HS-27A (cell line): ENCODE measurements around the gene SULT2A1.
"Not testable (repeated sequence)": the region's sequence is repeated elsewhere in the genome, so short reads cannot be mapped to it uniquely, and the experiment has no call there.

Experiments
- DNase-seq: peaks from one replicate; pipeline ENCODE4 v3.0.0-alpha.2; 2012; ENCODE audit warnings: low read depth, missing footprints

SULT2A1 gene, protein sequence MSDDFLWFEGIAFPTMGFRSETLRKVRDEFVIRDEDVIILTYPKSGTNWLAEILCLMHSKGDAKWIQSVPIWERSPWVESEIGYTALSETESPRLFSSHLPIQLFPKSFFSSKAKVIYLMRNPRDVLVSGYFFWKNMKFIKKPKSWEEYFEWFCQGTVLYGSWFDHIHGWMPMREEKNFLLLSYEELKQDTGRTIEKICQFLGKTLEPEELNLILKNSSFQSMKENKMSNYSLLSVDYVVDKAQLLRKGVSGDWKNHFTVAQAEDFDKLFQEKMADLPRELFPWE

GRCh38 chr19:47886010-47886559, at the start of gene SULT2A1:
Gene SULT2A1, minus strand, starts transcription at chr19:47886315. Its CDS starts 58 bp downstream, at chr19:47886257.
- no peak for DNase-seq

GRCh38 chr19:47928581-47928980, 42.5 kb upstream of the SULT2A1 start:
- not testable (repeated sequence) for DNase-seq

- not testable (repeated sequence) for DNase-seq
These were observed 34.0 kb upstream of the SULT2A1 start for GRCh38 chr19:47920107-47920506.

- not testable (repeated sequence) for DNase-seq
These were observed 24.1 kb upstream of the SULT2A1 start for GRCh38 chr19:47910191-47910590.

DNA sequence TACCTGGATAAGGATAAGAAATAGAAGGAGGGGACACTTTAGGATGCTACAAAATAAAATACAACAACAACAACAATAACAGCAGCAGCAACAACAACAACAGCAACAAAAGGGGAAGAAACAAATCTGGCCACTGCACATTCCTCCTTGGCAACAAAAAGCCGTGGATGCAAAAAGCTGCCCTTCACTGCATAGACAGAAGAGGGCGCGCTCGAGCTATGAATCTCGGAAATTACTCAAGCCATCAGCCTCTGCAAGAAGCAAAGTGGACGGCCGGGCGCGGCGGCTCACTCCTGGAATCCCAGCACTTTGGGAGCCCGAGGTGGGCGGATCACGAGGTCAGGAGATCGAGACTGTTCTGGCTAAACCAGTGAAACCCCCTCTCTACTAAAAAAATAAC, 23.2 kb upstream of the SULT2A1 start:
- DNase-seq: not testable (repeated sequence)

GRCh38 chr19:47901370-47901769, 15.3 kb upstream of the SULT2A1 start:
- DNase-seq: no peak

GRCh38 chr19:47899335-47899734, 13.2 kb upstream of the SULT2A1 start:
- DNase-seq: no peak

DNA sequence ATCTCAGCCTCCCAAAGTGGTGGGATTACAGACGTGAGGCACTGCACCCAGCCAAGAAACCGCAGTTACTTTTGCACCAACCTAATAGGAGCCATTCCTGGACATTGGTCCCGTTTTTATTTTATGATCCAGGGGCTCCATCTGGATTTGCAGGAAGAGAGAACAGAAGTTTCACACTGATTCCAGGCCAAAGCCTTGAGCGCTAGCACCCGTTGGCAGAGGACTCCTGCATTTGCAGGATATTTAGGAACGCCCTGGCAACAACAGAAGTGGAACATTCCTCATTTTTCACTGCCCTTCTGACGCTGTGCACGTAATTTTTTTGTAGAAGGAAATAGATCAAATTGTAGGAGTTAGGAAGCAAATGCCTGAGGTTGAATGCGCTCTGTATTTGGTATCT, 11.7 kb upstream of the SULT2A1 start:
- DNase-seq: no peak

- no peak for DNase-seq
These were observed 10.7 kb upstream of the SULT2A1 start for GRCh38 chr19:47896773-47897172.

DNA sequence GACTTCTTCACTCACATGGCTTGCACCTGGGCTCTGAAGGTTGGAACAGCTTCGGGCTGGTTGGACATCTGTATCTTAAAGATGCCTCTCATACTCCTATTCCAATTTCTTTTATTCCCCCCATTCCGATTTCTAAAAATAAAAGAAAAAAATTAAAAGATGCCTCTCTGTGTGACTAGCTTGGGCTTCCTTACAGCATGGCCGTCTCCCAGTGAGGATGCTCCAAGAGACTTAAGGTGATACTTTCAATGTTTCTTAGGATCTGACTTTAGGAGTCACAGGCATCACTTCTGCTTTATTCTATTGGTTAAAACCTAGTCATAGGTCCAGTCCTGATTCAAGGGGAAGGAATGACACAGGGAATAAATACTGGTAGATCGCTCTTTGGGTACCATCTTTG, 9.9 kb upstream of the SULT2A1 start:
- no peak for DNase-seq

DNA sequence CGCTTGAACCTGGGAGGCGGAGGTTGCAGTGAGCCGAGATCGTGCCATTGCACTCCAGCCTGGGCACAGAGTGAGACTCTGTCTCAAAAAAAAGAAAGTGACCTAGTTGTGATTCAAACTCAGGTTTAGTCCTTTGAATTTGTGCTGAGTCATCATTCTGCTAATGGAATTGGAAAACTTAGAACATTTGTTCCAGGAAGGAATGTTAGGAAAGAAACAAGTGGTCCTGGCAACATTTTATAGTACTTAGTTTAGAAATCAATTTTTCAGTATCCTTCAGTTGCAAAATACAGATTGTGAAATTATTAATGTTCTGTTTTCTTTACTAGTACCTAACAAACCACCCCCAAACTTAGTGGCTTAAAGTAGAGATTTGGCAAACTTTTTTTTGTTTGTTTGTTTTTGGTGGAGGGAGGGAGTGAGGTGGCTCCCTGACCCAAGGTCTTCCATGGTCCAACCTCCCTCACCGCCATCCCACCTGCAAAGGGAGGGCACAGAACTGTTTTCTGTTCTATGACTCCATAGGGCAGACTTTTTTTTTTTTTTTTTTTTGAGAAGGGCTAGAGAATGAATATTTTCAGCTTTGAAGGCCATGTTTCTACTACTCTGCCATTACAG, 9.2 kb upstream of the SULT2A1 start:
- DNase-seq: no peak

DNA sequence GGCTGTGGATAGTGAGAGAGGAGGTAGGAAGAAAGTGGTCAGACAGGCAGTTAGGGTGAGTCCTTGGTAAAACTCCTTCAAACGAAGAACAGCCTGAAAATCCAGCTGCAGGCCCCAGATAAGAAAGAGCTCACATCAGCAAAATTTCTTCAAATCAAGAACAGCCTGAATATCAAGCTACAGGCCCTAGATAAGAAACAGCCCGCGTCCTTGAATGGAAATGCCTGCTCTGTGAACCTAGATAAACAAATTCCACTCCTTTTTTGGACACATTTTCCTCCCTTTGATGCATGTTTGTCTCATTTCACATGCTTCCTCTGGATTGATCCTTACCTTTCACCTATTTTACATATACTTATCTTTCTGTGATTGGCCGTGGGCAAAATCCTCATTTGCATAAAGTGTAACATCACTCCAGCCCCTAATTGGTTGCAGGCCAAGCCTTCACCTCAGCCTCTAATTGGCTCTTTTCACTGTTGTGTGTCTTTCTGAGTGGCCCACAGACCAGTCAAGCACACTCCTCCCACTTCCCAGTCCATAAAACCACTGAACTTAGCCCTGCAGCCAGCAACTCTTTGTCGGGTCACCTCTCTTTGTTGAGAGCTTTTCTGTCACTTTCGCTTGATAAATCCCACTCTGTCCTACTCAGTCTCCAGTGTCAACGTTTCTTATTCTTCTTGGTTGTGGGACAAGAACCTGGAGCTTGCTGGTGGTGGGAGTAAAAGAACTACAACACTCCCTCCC, 6.0 kb upstream of the SULT2A1 start:
- no peak for DNase-seq

DNA sequence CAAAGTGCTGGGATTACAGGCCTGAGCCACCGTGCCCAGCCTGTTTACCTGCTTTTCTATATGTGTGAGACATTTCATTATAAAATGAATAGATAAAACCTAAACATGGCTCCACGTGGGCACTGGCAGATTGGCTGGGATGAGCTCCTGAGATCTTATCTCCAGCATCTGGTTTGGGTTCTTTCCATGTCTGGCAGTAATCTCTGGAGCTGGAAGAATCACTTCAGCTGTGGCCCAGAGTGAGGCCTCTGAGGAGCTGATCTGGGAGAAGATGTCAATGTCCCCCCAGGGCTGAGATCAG, 5.5 kb upstream of the SULT2A1 start:
- no peak for DNase-seq

GRCh38 chr19:47890865-47891621, 4.9 kb upstream of the SULT2A1 start:
- no peak for DNase-seq

GRCh38 chr19:47885067-47885463, 1.1 kb downstream of the SULT2A1 start:
- DNase-seq: no peak

- DNase-seq: no peak
These were observed 3.2 kb downstream of the SULT2A1 start for GRCh38 chr19:47882890-47883289.

DNA sequence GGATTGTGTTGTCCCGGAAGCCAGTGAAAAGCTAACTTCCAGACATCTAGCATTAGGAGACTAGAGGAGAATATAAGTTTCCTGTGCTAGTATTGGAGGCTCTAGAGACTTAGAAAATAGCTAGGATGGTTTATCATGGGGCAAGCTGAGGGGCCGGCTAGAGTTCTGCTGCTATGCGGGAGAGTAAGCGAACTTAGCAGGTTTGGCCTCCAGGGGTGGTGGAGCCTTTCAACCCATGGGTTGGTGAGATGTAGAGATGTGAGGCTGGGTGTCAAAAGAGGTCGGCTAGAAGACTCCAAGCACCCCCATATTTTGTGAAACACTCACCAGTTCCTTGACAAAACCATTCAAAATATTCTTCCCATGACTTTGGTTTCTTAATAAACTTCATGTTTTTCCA, 4.4 kb downstream of the SULT2A1 start:
- no peak for DNase-seq

GRCh38 chr19:47879385-47879784, 6.7 kb downstream of the SULT2A1 start:
- not testable (repeated sequence) for DNase-seq

GRCh38 chr19:47878906-47879305, 7.2 kb downstream of the SULT2A1 start:
- no peak for DNase-seq

- DNase-seq: no peak
These were observed 20.9 kb downstream of the SULT2A1 start for GRCh38 chr19:47865166-47865565.

- peak; percentile 34 for DNase-seq
These were observed 22.6 kb downstream of the SULT2A1 start for GRCh38 chr19:47863514-47863936.

- DNase-seq: no peak
These were observed 24.5 kb downstream of the SULT2A1 start for GRCh38 chr19:47861630-47862029.
